ENCODE results near the gene SHH.

DNA sequence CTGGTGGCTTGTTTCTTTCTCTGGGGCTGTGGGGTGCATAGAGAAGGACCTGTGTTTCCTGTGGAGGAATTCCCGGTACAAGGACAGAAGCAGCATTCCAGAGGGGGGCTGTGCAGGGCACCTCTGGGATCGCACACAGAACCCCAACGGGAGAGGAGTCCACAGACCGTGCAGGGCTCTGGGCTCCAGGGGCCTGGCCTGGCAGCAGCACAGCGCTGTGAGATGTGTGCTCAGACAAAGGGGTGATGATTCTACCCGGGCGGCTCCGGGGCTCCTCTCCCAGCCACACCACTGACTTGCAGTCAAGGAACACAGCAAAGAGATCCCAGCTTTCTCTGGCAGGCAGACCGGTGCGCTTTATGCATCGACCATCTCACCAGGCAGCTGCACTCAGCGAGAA is 6.9 kb upstream of the SHH start:
- TF ChIP-seq, protein P1, sequence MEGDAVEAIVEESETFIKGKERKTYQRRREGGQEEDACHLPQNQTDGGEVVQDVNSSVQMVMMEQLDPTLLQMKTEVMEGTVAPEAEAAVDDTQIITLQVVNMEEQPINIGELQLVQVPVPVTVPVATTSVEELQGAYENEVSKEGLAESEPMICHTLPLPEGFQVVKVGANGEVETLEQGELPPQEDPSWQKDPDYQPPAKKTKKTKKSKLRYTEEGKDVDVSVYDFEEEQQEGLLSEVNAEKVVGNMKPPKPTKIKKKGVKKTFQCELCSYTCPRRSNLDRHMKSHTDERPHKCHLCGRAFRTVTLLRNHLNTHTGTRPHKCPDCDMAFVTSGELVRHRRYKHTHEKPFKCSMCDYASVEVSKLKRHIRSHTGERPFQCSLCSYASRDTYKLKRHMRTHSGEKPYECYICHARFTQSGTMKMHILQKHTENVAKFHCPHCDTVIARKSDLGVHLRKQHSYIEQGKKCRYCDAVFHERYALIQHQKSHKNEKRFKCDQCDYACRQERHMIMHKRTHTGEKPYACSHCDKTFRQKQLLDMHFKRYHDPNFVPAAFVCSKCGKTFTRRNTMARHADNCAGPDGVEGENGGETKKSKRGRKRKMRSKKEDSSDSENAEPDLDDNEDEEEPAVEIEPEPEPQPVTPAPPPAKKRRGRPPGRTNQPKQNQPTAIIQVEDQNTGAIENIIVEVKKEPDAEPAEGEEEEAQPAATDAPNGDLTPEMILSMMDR (IDR thresholded peaks at IDR 0.05): no peak
- TF ChIP-seq EP300 (IDR thresholded peaks at IDR 0.05) (no peak), POLR2A (IDR thresholded peaks at IDR 0.05) (no peak)
